ENCODE data around the gene KDM1B. TPM values are rescaled to one million over a fixed set of nuclear protein-coding genes. Genes with fewer than 3 reads are reported as not detected.
"Not testable (repeated sequence)": the region's sequence is repeated elsewhere in the genome, so short reads cannot be mapped to it uniquely, and the experiment has no call there.

The KDM1B gene
- total RNA-seq, 1 experiment from 2014 or later: 15.8 TPM

- no peak overlapping the region for H3K4me3 ChIP-seq (ENCODE audit: low read depth, low read length, poor library complexity, severe bottlenecking)
- TF ChIP-seq CTCF (conservative IDR thresholded peaks at IDR 0.05; ENCODE audit: low read depth, low read length) (no peak), EZH2 (IDR thresholded peaks at IDR 0.05; ENCODE audit: borderline replicate concordance, low read depth, low read length, poor library complexity, severe bottlenecking) (no peak)
- H3K27ac ChIP-seq (ENCODE audit: low read depth, low read length, poor library complexity, severe bottlenecking): no peak overlapping the region
- DNase-seq (ENCODE audit: low spot score): no peak
- peaks cover 5% of the 10 kb centered on the region for H3K9me3 ChIP-seq (ENCODE audit: low read depth, low read length, poor library complexity, severe bottlenecking)
- no peaks in the 10 kb centered on the region for H3K4me1 ChIP-seq (ENCODE audit: insufficient read depth, low read length, poor library complexity, severe bottlenecking)
- intact Hi-C loops (cut with micrococcal nuclease; ENCODE audit: unreplicated experiment): no loop called here
- ChIA-PET POLR2A (ENCODE audit: low non-redundant PET) (no interaction called here), CTCF (no interaction called here)
- H3K36me3 ChIP-seq (ENCODE audit: insufficient read depth, low read length, poor library complexity, severe bottlenecking): peaks cover 8% of the 10 kb centered on the region
- no TSS peak for BruUV-seq (replicated peaks)
- H3K27me3 ChIP-seq (replicated peaks; ENCODE audit: insufficient read depth, low read depth, low read length, poor library complexity): no peaks in the 10 kb centered on the region
Observed at GRCh38 chr6:18171871-18172270, 16.6 kb downstream of the KDM1B start.

- H3K4me3 ChIP-seq (ENCODE audit: low read depth, low read length, poor library complexity, severe bottlenecking); CTCF ChIA-PET; intact Hi-C loops (cut with micrococcal nuclease; ENCODE audit: unreplicated experiment); H3K36me3 ChIP-seq (ENCODE audit: insufficient read depth, low read length, poor library complexity, severe bottlenecking); H3K9me3 ChIP-seq (ENCODE audit: low read depth, low read length, poor library complexity, severe bottlenecking); BruUV-seq (replicated peaks); H3K27me3 ChIP-seq (replicated peaks; ENCODE audit: insufficient read depth, low read depth, low read length, poor library complexity); H3K4me1 ChIP-seq (ENCODE audit: insufficient read depth, low read length, poor library complexity, severe bottlenecking); DNase-seq (ENCODE audit: low spot score); POLR2A ChIA-PET (ENCODE audit: low non-redundant PET); H3K27ac ChIP-seq (ENCODE audit: low read depth, low read length, poor library complexity, severe bottlenecking): not testable (repeated sequence)
Observed at GRCh38 chr6:18176198-18176597, 21.0 kb downstream of the KDM1B start.

GRCh38 chr6:18177286-18177965, 22.2 kb downstream of the KDM1B start:
- TF ChIP-seq EZH2 (IDR thresholded peaks at IDR 0.05; ENCODE audit: borderline replicate concordance, low read depth, low read length, poor library complexity, severe bottlenecking) (no peak), CTCF (conservative IDR thresholded peaks at IDR 0.05; ENCODE audit: low read depth, low read length) (no peak)
- H3K9me3 ChIP-seq (ENCODE audit: low read depth, low read length, poor library complexity, severe bottlenecking): no peaks in the 10 kb centered on the region
- ChIA-PET CTCF (no interaction called here), POLR2A (ENCODE audit: low non-redundant PET) (no interaction called here)
- H3K36me3 ChIP-seq (ENCODE audit: insufficient read depth, low read length, poor library complexity, severe bottlenecking): no peaks in the 10 kb centered on the region
- no peak for DNase-seq (ENCODE audit: low spot score)
- BruUV-seq (replicated peaks): no TSS peak
- H3K27ac ChIP-seq (ENCODE audit: low read depth, low read length, poor library complexity, severe bottlenecking): no peak overlapping the region
- no peak overlapping the region for H3K4me3 ChIP-seq (ENCODE audit: low read depth, low read length, poor library complexity, severe bottlenecking)
- H3K4me1 ChIP-seq (ENCODE audit: insufficient read depth, low read length, poor library complexity, severe bottlenecking): no peaks in the 10 kb centered on the region
- intact Hi-C loops (cut with micrococcal nuclease; ENCODE audit: unreplicated experiment): no loop called here
- no peaks in the 10 kb centered on the region for H3K27me3 ChIP-seq (replicated peaks; ENCODE audit: insufficient read depth, low read depth, low read length, poor library complexity)

- ChIA-PET CTCF (no interaction called here), POLR2A (ENCODE audit: low non-redundant PET) (no interaction called here)
- no peak for DNase-seq (ENCODE audit: low spot score)
- Histone ChIP-seq H3K9me3 (ENCODE audit: low read depth, low read length, poor library complexity, severe bottlenecking) (no peaks in the 10 kb centered on the region), H3K27me3 (replicated peaks; ENCODE audit: insufficient read depth, low read depth, low read length, poor library complexity) (no peaks in the 10 kb centered on the region), H3K4me3 (ENCODE audit: low read depth, low read length, poor library complexity, severe bottlenecking) (no peak overlapping the region), H3K36me3 (ENCODE audit: insufficient read depth, low read length, poor library complexity, severe bottlenecking) (no peaks in the 10 kb centered on the region), H3K4me1 (ENCODE audit: insufficient read depth, low read length, poor library complexity, severe bottlenecking) (no peaks in the 10 kb centered on the region), H3K27ac (ENCODE audit: low read depth, low read length, poor library complexity, severe bottlenecking) (no peak overlapping the region)
- intact Hi-C loops (cut with micrococcal nuclease; ENCODE audit: unreplicated experiment): no loop called here
- no peak for TF ChIP-seq EZH2 (IDR thresholded peaks at IDR 0.05; ENCODE audit: borderline replicate concordance, low read depth, low read length, poor library complexity, severe bottlenecking)
- TF ChIP-seq CTCF (conservative IDR thresholded peaks at IDR 0.05; ENCODE audit: low read depth, low read length): no peak
- no TSS peak for BruUV-seq (replicated peaks)
Observed at GRCh38 chr6:18178960-18179615, 23.9 kb downstream of the KDM1B start.

Measured in A673 (cell line).